Fibroblast of skin of scalp (primary cell): ENCODE results near the gene DBN1.
"Not testable (repeated sequence)": the region's sequence is repeated elsewhere in the genome, so short reads cannot be mapped to it uniquely, and the experiment has no call there.

ENCODE experiments used
- DNase-seq: peaks from one replicate; pipeline ENCODE4 v3.0.0-alpha.2; 2013

Gene DBN1

GRCh38 chr5:177490992-177491391 lies 17.6 kb upstream of the DBN1 start:
- DNase-seq: no peak

- no peak for DNase-seq
These were observed 17.0 kb upstream of the DBN1 start for GRCh38 chr5:177490311-177490991.

GRCh38 chr5:177489119-177489716 lies 15.8 kb upstream of the DBN1 start:
- DNase-seq: no peak

- DNase-seq: no peak
These were observed 14.5 kb upstream of the DBN1 start for GRCh38 chr5:177487975-177488374.

- no peak for DNase-seq
These were observed 13.7 kb upstream of the DBN1 start for GRCh38 chr5:177487144-177487543.

GRCh38 chr5:177486256-177486655 lies 12.8 kb upstream of the DBN1 start:
- no peak for DNase-seq

GRCh38 chr5:177485753-177486152 lies 12.3 kb upstream of the DBN1 start:
- DNase-seq: not testable (repeated sequence)

- no peak for DNase-seq
These were observed 11.6 kb upstream of the DBN1 start for GRCh38 chr5:177484902-177485549.

GRCh38 chr5:177483994-177484901 lies 10.8 kb upstream of the DBN1 start:
- no peak for DNase-seq

GRCh38 chr5:177483042-177483441 lies 9.6 kb upstream of the DBN1 start:
- DNase-seq: no peak

GRCh38 chr5:177482359-177482795 lies 8.9 kb upstream of the DBN1 start:
- DNase-seq: no peak

- peak; percentile 39 for DNase-seq
These were observed 6.3 kb upstream of the DBN1 start for GRCh38 chr5:177479774-177480173.

GRCh38 chr5:177478711-177479646 lies 5.5 kb upstream of the DBN1 start:
- DNase-seq: peak; percentile 59

GRCh38 chr5:177477701-177478477 lies 4.5 kb upstream of the DBN1 start:
- DNase-seq: peak; percentile 55

- peak; percentile 80 for DNase-seq
These were observed 3.2 kb upstream of the DBN1 start for GRCh38 chr5:177476531-177477233.

- peak; percentile 47 for DNase-seq
These were observed 2.4 kb upstream of the DBN1 start for GRCh38 chr5:177475563-177476427.

- DNase-seq: peak; percentile 53
These were observed 1.6 kb upstream of the DBN1 start for GRCh38 chr5:177474846-177475562.

GRCh38 chr5:177474002-177474476 lies 605 bp upstream of the DBN1 start:
- DNase-seq: peak; percentile 58
